Hepatocyte (in vitro differentiated cells): ENCODE data around the gene COX4I2. TPM values are rescaled to one million over a fixed set of nuclear protein-coding genes. Genes with fewer than 3 reads are reported as not detected.

Experiments
- DNase-seq: peaks from one replicate; pipeline ENCODE4 v3.0.0-alpha.2; 2016; ENCODE audit warnings: low spot score
- H2AFZ ChIP-seq: fragments of 200-600 bp; sonication (generic); 2 replicates; pipeline ENCODE4 v1.6.0; 2016; ENCODE audit warnings: antibody characterized with exemption, mild to moderate bottlenecking
- H3K27ac ChIP-seq: fragments of 200-600 bp; sonication (generic); 2 replicates; pipeline ENCODE4 v1.5.1; 2016; ENCODE audit warnings: mild to moderate bottlenecking
- H3K27me3 ChIP-seq: fragments of 200-600 bp; sonication (generic); 2 replicates; pipeline ENCODE4 v1.6.1; 2016
- H3K36me3 ChIP-seq: fragments of 200-600 bp; sonication (generic); replicated peaks from 2 replicates; pipeline ENCODE4 v1.5.1; 2016; ENCODE audit warnings: low read depth; ENCODE audit not compliant: insufficient read depth
- H3K4me1 ChIP-seq: fragments of 200-600 bp; sonication (generic); 2 replicates; pipeline ENCODE4 v1.5.1; 2016; ENCODE audit warnings: mild to moderate bottlenecking, moderate library complexity; ENCODE audit not compliant: insufficient read depth
- H3K4me2 ChIP-seq: fragments of 200-600 bp; sonication (generic); 2 replicates; pipeline ENCODE4 v1.6.0; 2016
- H3K4me3 ChIP-seq: fragments of 200-600 bp; sonication (generic); 2 replicates; pipeline ENCODE4 v1.5.1; 2016; ENCODE audit warnings: mild to moderate bottlenecking
- H3K79me2 ChIP-seq: fragments of 200-600 bp; sonication (generic); 2 replicates; pipeline ENCODE4 v1.6.0; 2017; ENCODE audit warnings: mild to moderate bottlenecking
- H3K9me2 ChIP-seq: fragments of 200-600 bp; sonication (generic); replicated peaks from 2 replicates; pipeline ENCODE4 v1.6.0; 2017; ENCODE audit warnings: mild to moderate bottlenecking; ENCODE audit not compliant: insufficient read depth
- H3K9me3 ChIP-seq: fragments of 200-600 bp; sonication (generic); 2 replicates; pipeline ENCODE4 v1.5.1; 2016; ENCODE audit warnings: low read depth, mild to moderate bottlenecking
- H4K20me1 ChIP-seq: fragments of 200-600 bp; sonication (generic); 2 replicates; pipeline ENCODE4 v1.6.0; 2016; ENCODE audit warnings: mild to moderate bottlenecking; ENCODE audit not compliant: insufficient read depth, poor library complexity, severe bottlenecking
- CTCF ChIP-seq: fragments of 200-600 bp; sonication (generic); IDR thresholded peaks from 2 replicates; pipeline ENCODE4 v1.5.1; 2016; ENCODE audit warnings: antibody characterized with exemption, mild to moderate bottlenecking; ENCODE audit not compliant: poor library complexity
- EZH2 ChIP-seq: fragments of 200-600 bp; sonication (generic); IDR thresholded peaks from 2 replicates; pipeline ENCODE4 v1.6.1; 2016; ENCODE audit warnings: antibody characterized with exemption, mild to moderate bottlenecking, borderline replicate concordance
- EZH2phosphoT487 ChIP-seq: fragments of 200-600 bp; sonication (generic); IDR thresholded peaks from one replicate; pipeline ENCODE4 v1.6.1; 2018; ENCODE audit warnings: antibody characterized with exemption, mild to moderate bottlenecking, low read depth, moderate library complexity; ENCODE audit not compliant: unreplicated experiment, severe bottlenecking
- WGBS: methylation state at CpG from one replicate; pipeline ENCODE4 v1.1.6; 2016; ENCODE audit warnings: low lambda C conversion rate; ENCODE audit errors: missing lambda C conversion rate; 5-methylcytosine and 5-hydroxymethylcytosine counted together
- polyA plus RNA-seq: library from polyadenylated mRNA; unstranded; fragments of >200 nt; fragmentation: Nextera tagmentation; extraction: Ambion mirVana; gene quantifications from 2 replicates; pipeline ENCODE4 v1.2.1, GENCODE V29; 2016
- total RNA-seq: library from RNA; depleted of rRNA; stranded (reverse); fragments of >200 nt; gene quantifications from 2 replicates; pipeline ENCODE4 v1.2.3, GENCODE V29; 2014

COX4I2 gene
- total and polyA plus RNA-seq, 2 experiments from 2014 or later = 0.37 to 3.6 TPM

DNA sequence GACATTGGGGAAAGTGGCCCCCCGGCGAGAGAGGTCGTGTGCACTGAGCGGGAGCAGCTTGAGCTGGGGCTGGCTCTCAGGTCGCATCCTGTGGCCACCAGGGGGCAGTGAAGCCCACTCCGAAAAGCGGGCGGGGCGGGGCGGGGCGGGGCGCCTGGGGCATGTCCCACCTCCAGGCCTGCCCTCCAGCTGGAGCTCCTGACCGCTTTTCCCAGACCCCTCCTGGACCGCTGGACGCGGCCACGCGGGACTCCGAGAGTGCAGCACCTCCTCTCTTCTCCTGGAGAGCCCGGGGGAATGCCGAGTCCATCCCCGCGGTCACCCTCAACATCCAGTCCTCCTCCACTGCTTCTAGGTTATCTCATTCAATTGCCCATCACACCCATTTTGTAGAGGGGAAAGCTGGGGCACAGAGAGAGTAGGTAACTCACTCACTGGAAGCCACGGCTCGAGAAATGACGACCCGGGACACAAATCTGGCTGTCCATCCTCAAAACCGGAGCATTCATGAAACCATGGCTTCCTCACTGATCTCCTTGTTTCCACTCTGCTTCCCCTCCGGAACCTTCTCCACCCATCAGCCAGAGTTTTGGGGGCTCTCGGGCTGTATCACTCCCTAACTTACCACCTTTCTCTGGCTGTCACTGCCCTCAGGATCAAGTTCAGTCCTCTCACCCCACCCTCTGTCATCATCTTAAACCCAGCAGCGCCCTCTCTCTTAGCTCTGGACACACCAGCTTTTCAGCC lies 24.1 kb downstream of the COX4I2 start:
- Histone ChIP-seq H3K4me2 (peak overlapping the region; percentile 89), H3K9me2 (no peaks in the 10 kb centered on the region), H4K20me1 (peaks cover 5% of the 10 kb centered on the region), H3K27ac (peak overlapping the region; percentile 42), H3K4me3 (peak overlapping the region; percentile 23), H3K9me3 (no peaks in the 10 kb centered on the region), H3K27me3 (no peaks in the 10 kb centered on the region), H3K4me1 (peaks cover 40% of the 10 kb centered on the region), H2AFZ (peak overlapping the region; percentile 43), H3K79me2 (peaks cover 19% of the 10 kb centered on the region), H3K36me3 (no peaks in the 10 kb centered on the region)
- DNase-seq = peak; percentile 92
- WGBS = 11% methylated on average over 31 of the region's 31 CpGs
- TF ChIP-seq CTCF = peak; percentile 91
- no peak for TF ChIP-seq EZH2

DNA sequence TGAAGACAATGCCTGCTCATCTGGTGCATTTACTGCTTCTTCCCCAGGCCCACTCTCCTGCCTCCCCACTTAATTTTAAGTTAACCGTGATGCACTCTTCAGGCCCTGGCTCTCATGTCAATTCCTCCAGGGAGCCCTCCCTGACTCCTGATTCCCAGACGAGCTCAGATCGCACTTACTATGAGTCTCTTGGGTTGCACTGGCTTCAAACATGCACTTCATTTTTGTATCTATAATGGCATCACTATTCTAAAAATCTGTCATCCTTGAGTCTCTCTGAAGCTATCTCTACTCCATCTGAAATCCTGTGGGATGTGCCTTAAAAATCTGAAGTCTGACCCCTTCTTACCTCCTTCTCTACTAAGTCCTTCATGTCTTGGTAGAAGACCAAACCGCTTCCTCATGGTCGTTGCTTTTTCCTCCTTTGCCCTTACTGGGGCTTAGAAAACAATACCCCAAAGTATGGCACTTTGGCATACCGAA lies 24.7 kb downstream of the COX4I2 start:
- Histone ChIP-seq H3K4me1 (peaks cover 40% of the 10 kb centered on the region), H3K79me2 (peaks cover 25% of the 10 kb centered on the region), H3K4me2 (peak overlapping the region; percentile 89), H3K4me3 (no peak overlapping the region), H3K27me3 (no peaks in the 10 kb centered on the region), H2AFZ (no peak overlapping the region), H3K36me3 (no peaks in the 10 kb centered on the region), H4K20me1 (peaks cover 5% of the 10 kb centered on the region), H3K27ac (peak overlapping the region; percentile 42), H3K9me3 (no peaks in the 10 kb centered on the region), H3K9me2 (no peaks in the 10 kb centered on the region)
- 81% methylated on average over 6 of the region's 6 CpGs for WGBS
- TF ChIP-seq CTCF = no peak
- TF ChIP-seq EZH2phosphoT487 = no peak
- TF ChIP-seq EZH2 = no peak
- DNase-seq = no peak

GRCh38 chr20:31663524-31663837 lies 25.8 kb downstream of the COX4I2 start:
- Histone ChIP-seq H3K4me1 (peaks cover 40% of the 10 kb centered on the region), H3K27me3 (no peaks in the 10 kb centered on the region), H2AFZ (no peak overlapping the region), H3K4me2 (peak overlapping the region; percentile 28), H3K36me3 (no peaks in the 10 kb centered on the region), H3K79me2 (peaks cover 36% of the 10 kb centered on the region), H3K9me3 (no peaks in the 10 kb centered on the region), H4K20me1 (peaks cover 11% of the 10 kb centered on the region), H3K9me2 (no peaks in the 10 kb centered on the region), H3K4me3 (no peak overlapping the region), H3K27ac (peak overlapping the region; percentile 76)
- 87% methylated on average over 2 of the region's 2 CpGs for WGBS
- no peak for TF ChIP-seq CTCF
- TF ChIP-seq EZH2phosphoT487 = no peak
- TF ChIP-seq EZH2 = no peak
- no peak for DNase-seq
